Rectal smooth muscle tissue (tissue), 1 donor: ENCODE data around the gene MAN1C1.

Source experiments
- H3K27ac ChIP-seq: one replicate; pipeline ENCODE4 v1.7.0; 2013; ENCODE audit warnings: low read depth, low read length, inconsistent platforms
- H3K27me3 ChIP-seq: one replicate; pipeline ENCODE4 v1.7.0; 2013; ENCODE audit warnings: low read length; ENCODE audit not compliant: control insufficient read depth, insufficient read depth
- H3K36me3 ChIP-seq: one replicate; pipeline ENCODE4 v1.7.0; 2013; ENCODE audit warnings: low read length; ENCODE audit not compliant: control insufficient read depth, insufficient read depth
- H3K4me1 ChIP-seq: one replicate; pipeline ENCODE4 v1.7.0; 2013; ENCODE audit warnings: low read length; ENCODE audit not compliant: control insufficient read depth, insufficient read depth
- H3K4me3 ChIP-seq: one replicate; pipeline ENCODE4 v1.7.0; 2013; ENCODE audit warnings: low read length
- H3K9ac ChIP-seq: one replicate; pipeline ENCODE4 v1.7.0; 2013; ENCODE audit warnings: low read length

The MAN1C1 gene

GRCh38 chr1:25723250-25723880 lies 106.8 kb downstream of the MAN1C1 start:
- Histone ChIP-seq H3K9ac (no peak overlapping the region), H3K27ac (no peak overlapping the region), H3K4me1 (peaks cover 10% of the 10 kb centered on the region), H3K27me3 (no peaks in the 10 kb centered on the region), H3K4me3 (no peak overlapping the region), H3K36me3 (no peaks in the 10 kb centered on the region)

- Histone ChIP-seq H3K9ac (no peak overlapping the region), H3K36me3 (no peaks in the 10 kb centered on the region), H3K4me3 (no peak overlapping the region), H3K27ac (no peak overlapping the region), H3K27me3 (no peaks in the 10 kb centered on the region), H3K4me1 (peaks cover 13% of the 10 kb centered on the region)
Observed at GRCh38 chr1:25724201-25724600, 107.6 kb downstream of the MAN1C1 start.

GRCh38 chr1:25724966-25725365 lies 108.4 kb downstream of the MAN1C1 start:
- H3K4me3 ChIP-seq = no peak overlapping the region
- no peaks in the 10 kb centered on the region for H3K27me3 ChIP-seq
- H3K27ac ChIP-seq = no peak overlapping the region
- no peak overlapping the region for H3K9ac ChIP-seq
- no peaks in the 10 kb centered on the region for H3K36me3 ChIP-seq
- peaks cover 13% of the 10 kb centered on the region for H3K4me1 ChIP-seq

GRCh38 chr1:25725482-25725881 lies 108.9 kb downstream of the MAN1C1 start:
- peaks cover 14% of the 10 kb centered on the region for H3K4me1 ChIP-seq
- no peak overlapping the region for H3K9ac ChIP-seq
- no peak overlapping the region for H3K4me3 ChIP-seq
- no peaks in the 10 kb centered on the region for H3K27me3 ChIP-seq
- no peak overlapping the region for H3K27ac ChIP-seq
- no peaks in the 10 kb centered on the region for H3K36me3 ChIP-seq

GRCh38 chr1:25727088-25727487 lies 110.5 kb downstream of the MAN1C1 start:
- no peaks in the 10 kb centered on the region for H3K36me3 ChIP-seq
- H3K9ac ChIP-seq = no peak overlapping the region
- H3K27ac ChIP-seq = no peak overlapping the region

GRCh38 chr1:25727635-25728286 lies 111.2 kb downstream of the MAN1C1 start:
- Histone ChIP-seq H3K4me3 (no peak overlapping the region), H3K9ac (no peak overlapping the region), H3K27ac (peak overlapping the region; percentile 53)

More at GRCh38 chr1:25727088-25727487, 110.5 kb downstream of the MAN1C1 start:
- no peaks in the 10 kb centered on the region for H3K27me3 ChIP-seq
- no peak overlapping the region for H3K4me3 ChIP-seq
- peaks cover 15% of the 10 kb centered on the region for H3K4me1 ChIP-seq

GRCh38 chr1:25728301-25728935 lies 111.8 kb downstream of the MAN1C1 start:
- peak overlapping the region; percentile 53 for H3K27ac ChIP-seq
- no peak overlapping the region for H3K9ac ChIP-seq
- no peaks in the 10 kb centered on the region for H3K27me3 ChIP-seq
- H3K4me1 ChIP-seq = peaks cover 15% of the 10 kb centered on the region
- H3K36me3 ChIP-seq = no peaks in the 10 kb centered on the region
- H3K4me3 ChIP-seq = no peak overlapping the region

More at GRCh38 chr1:25727635-25728286, 111.2 kb downstream of the MAN1C1 start:
- peaks cover 15% of the 10 kb centered on the region for H3K4me1 ChIP-seq
- H3K36me3 ChIP-seq = no peaks in the 10 kb centered on the region
- H3K27me3 ChIP-seq = no peaks in the 10 kb centered on the region

GRCh38 chr1:25729045-25729444 lies 112.5 kb downstream of the MAN1C1 start:
- no peak overlapping the region for H3K9ac ChIP-seq
- no peak overlapping the region for H3K4me3 ChIP-seq
- H3K27ac ChIP-seq = peak overlapping the region; percentile 53
- no peaks in the 10 kb centered on the region for H3K27me3 ChIP-seq
- peaks cover 15% of the 10 kb centered on the region for H3K4me1 ChIP-seq
- H3K36me3 ChIP-seq = no peaks in the 10 kb centered on the region

GRCh38 chr1:25729790-25730644 lies 113.4 kb downstream of the MAN1C1 start:
- H3K4me1 ChIP-seq = peaks cover 15% of the 10 kb centered on the region
- no peak overlapping the region for H3K9ac ChIP-seq
- H3K27ac ChIP-seq = no peak overlapping the region
- H3K36me3 ChIP-seq = no peaks in the 10 kb centered on the region
- H3K4me3 ChIP-seq = no peak overlapping the region
- H3K27me3 ChIP-seq = no peaks in the 10 kb centered on the region

GRCh38 chr1:25731148-25731547 lies 114.6 kb downstream of the MAN1C1 start:
- H3K36me3 ChIP-seq = no peaks in the 10 kb centered on the region
- H3K4me1 ChIP-seq = peaks cover 15% of the 10 kb centered on the region
- no peak overlapping the region for H3K9ac ChIP-seq
- no peaks in the 10 kb centered on the region for H3K27me3 ChIP-seq
- H3K4me3 ChIP-seq = no peak overlapping the region
- H3K27ac ChIP-seq = no peak overlapping the region

GRCh38 chr1:25731626-25732370 lies 115.2 kb downstream of the MAN1C1 start:
- Histone ChIP-seq H3K4me1 (peaks cover 15% of the 10 kb centered on the region), H3K27me3 (no peaks in the 10 kb centered on the region), H3K9ac (no peak overlapping the region), H3K4me3 (no peak overlapping the region), H3K27ac (no peak overlapping the region), H3K36me3 (no peaks in the 10 kb centered on the region)
